G401.6 (cell line): ENCODE data around the gene OR2H2.

Experiments used
- FAIRE-seq: peaks from 2 replicates; lab custom pipeline; 2012; peaks lifted over from hg19 to GRCh38; lab: Jason Lieb, UNC

OR2H2 gene

DNA sequence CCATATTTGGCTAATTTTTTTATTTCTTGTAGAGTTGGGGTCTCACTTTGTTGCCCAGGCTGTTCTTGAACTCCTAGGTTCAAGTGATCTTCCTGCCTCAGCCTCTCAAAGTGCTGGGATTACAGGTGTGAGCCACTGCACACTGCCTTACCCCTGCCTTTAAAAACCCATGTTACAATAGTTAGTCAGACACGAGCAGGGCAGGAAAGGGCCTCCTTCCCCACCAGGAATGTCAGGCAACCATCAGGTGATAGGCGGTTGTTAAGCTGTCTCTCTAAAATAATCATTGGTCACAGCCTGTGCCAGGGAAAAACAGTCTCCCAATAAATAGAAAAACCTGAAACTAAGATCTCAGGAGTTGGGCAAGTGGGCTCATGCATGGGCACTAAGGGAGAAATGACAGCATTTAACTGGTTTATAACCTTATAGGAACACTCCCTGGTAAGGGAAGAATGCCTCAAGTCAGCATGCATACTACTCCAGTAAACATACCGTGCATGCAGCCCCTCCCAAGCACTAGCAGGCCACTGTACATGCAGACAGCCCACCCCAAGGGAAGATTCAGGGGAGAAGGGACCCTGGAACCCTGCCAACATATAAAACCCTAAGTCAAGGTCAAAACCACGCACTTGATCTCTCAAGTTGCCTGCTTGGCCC is 8.4 kb downstream of the OR2H2 start:
- FAIRE-seq = no peak

DNA sequence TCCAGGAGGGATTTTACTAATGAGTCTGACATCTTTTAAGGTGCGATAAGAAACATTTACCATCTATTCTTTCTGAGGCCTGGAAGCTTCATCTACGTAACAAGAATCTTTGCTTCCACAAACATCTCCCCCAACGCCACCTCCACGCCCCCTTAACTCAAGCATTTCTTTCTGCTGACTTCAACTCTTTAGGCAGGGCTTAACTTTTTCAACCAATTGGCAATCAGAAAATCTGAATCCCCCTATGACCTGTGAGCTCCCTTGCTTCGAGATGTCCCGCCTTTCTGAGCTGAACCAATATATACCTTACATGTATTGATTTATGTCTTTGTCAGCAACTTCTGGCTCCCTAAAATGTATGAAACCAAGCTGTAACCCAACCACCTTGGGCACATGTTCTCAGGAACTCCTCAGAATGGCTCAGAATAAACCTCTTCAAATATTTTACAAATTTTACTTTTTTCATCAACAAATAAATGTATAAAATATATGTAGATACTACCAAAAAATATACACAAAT is 11.5 kb downstream of the OR2H2 start:
- no peak for FAIRE-seq

DNA sequence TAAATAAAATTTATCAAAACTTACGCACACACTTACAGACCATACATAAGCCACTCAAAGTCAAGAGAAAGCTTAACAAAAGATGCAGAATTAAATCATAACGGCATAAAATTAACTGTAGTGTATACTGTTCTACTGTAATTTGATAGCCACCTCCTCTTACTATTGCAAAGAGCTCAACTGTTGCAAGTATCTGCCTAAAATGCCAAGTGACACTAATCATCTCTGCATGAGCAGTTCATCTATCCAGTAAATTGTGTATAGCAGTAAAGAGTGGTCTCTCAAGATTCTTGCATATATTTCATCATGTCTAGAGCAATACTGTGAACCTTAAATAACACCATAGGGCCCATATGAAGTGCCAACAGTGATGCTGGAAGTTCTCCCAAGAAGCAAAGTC is 12.3 kb downstream of the OR2H2 start:
- FAIRE-seq = no peak

DNA sequence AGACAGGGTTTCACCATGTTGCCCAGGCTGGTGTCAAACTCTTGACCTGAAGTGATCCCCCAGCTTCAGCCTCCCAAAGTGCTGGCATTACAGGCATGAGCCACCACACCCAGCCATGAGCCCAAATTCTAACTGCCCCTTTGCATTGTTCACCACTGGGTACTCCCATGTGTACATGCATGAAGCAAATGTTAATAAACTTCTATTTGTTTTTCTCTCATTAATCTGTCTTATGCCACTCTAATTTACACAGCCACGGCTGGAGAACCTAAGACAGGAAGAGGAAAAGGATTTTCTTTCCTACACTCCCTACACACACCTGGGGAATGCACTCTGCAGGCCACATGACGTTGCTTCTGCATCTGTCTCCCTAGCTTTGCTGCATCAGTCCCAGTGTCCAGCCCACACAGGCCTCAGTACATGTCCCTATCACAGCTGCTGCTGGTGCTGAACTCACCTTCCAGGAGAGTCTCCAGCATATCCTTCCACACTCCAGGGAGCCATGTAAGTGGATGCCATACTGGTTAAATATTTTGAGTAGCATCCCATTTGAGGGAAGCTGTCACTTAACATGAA is 13.3 kb downstream of the OR2H2 start:
- FAIRE-seq = no peak

DNA sequence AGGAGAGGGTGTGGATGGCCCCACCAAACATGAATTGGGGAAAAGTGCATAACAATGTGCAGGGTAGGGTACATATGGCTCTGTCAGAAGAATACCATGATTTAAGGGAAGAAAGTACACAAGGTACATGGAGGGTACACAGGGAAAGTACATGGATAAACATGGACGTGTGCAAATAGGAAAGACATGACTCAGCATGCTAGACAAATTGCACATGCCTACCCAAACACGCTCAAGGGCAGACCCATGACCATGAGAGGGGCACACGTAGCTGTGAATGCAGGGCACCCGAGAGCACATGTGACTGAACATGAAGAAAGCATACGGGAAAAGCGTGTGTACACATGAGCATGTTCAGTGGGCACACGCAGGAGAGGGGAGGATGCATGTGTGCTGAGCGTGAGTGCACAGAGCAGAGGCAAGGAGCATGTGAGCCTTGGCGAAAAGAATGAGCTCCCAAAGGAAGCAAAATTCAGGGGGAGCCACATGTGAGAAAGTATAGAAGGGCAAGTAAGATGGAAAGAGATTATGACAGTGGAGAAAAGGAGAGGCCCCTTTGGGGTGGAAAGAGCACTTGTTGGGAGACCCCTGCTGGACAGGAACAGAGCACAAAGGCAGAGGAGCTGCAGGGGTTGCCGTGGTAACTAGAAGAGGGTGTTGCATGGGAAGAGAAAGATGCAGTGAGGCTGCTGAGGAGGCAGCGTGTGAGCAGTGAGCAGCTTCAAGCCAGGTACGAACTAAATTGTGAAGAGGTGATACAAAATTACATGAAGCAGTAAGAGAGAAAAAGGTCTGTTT is 17.8 kb downstream of the OR2H2 start:
- no peak for FAIRE-seq

DNA sequence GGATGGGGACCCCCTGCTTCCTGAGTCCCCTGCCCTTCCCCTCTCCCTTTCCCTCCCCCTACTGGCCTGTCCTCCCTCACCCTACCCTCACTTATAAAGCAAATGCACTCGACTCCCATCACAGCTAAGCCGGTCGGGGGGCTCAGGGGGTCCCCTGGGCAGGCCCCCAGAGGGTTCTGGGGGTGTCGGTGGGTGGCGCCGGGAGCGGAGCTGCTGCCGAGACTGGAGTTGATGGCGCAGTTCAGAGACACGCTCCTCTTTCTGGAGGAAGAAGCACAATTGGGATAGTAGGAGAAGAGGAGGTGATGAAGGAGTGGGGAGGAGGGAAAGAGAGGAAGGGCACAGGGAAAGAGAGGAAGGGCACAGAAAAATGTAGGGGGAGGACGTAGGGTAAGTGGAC is 18.5 kb downstream of the OR2H2 start:
- no peak for FAIRE-seq

DNA sequence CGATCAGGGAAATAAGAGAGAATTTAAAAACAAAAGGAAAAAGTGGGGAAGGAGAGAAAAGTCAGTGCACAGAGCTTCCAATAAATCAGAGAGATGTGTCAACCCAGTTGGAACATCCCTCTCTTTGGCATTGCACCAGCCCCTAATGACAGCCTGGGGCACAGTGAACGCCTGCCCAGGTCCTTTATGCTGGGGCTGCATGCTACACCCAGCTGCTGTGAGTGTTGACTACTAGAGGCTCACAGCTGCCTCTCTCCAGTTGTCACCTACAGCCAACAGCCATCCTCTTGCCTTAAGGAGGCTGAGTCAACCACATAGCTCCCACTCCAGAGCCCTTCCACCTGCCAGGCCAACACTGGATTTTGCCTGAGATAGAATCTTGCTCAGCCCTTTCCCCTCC is 19.0 kb downstream of the OR2H2 start:
- no peak for FAIRE-seq

DNA sequence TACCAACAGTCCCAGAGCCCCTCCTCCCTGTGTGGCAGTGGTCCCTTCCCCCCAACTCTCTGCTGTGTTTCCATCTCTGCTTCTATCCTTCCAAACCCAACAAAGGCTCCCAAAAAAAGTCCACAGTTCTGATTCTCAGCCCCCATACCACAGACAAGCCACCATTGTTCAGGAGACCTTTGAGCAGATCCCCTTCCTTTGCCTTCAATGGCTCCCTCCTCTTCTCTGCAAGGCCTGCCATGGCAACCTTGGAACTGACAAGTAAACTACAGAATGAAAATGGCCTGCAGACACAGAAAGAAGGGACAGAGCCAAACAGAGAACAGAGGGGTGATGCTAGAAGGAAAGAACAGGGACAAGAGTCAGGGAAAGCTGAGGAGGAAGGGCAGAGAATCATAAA is 23.2 kb downstream of the OR2H2 start:
- no peak for FAIRE-seq

DNA sequence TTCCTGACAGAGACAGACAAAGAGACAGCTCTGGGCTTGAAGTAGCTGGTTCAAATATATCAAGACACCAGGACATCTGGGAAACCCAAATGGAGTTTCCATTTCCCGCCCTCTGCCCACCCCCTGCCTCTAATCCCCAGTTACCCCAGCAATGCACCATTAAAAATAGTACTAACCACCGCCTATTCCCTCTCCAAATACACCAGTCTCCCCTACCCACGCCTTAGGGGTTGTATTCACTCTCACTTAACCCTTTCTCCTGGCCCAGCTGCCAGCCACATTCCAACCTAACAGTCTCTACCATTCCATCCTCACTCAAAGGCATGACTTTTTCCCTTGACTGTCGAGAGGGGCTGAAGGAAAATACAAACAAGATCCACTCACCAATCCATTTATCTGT is 25.6 kb downstream of the OR2H2 start:
- no peak for FAIRE-seq

DNA sequence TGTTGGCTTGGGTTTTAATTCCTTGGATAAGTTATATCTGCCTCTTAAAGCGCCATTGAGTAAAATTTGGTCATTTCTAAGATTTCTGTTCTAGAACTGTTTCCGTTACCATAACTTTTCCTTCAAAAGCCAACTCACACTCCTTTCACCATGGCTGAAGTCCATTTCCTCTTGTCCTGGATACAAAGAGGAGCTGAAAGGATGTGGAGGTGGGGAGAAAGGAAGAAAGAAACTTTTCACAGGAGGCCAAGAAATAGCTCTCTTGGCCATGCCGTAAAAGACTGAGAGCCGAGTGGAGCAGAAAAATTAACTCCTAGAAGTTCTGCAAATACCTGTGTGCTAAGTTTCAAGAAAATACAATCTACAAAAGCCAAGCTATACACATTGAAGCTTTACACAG is 26.5 kb downstream of the OR2H2 start:
- FAIRE-seq = no peak

DNA sequence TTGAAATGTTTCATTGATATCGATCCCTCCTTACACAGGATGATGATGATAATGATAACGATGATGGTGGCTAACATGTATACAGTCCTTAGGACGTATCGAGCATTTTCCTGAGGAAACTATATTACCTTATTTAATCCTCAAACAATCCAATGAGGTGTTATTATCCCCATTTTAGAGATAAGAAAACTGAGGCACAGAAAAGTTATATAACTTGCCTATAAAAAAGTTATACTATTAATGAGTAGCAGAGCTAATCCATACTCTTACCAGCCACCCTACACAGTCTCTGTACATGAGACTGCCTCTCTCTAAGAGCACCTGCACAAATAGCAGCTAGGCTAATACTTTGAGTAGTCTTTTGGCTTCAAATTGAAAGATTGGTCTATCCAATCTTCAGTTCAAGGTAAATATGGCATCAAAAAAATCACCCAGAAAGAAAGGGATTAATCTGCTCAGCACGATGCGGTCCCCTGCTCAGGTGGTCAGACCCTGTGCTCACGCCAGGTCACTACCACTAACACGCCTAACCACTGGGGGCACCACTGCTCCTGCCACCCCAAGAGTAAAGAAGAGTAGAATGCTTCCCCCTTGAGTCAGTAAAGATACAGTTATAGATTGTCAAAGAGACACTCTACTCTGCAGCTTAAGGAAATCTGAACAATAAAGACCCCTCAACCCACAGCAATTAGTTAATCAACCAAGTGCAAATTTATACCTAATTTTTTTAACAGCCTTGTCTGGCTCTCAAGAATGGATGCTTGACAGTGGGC is 33.0 kb downstream of the OR2H2 start:
- no peak for FAIRE-seq

DNA sequence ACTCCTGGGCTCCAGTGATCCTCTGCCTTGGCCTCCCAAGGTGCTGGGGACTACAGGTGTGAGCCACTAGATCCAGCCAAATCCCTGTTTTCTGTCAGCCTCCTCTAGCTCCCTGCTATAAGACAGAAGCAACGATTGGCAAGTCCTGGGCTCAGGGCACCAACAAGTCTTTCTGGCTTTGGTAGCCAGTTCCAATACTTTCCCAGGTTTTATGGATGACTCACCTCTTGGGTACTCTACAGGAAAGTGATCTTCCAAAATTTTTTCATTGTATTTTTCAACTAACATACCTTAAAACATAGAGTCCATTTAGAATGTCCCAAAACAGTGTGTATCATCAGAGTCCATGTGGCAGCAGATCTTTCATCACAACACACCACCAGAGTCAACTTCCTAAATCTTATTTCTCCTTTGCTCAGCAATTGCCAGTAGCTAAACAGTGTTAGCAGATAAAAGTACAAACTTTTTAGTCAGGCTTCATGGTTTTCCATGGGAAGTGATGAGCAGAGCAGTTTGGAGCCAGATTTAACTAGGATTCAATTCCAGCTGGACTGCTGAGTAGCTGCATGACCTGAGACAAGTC is 34.7 kb downstream of the OR2H2 start:
- no peak for FAIRE-seq

DNA sequence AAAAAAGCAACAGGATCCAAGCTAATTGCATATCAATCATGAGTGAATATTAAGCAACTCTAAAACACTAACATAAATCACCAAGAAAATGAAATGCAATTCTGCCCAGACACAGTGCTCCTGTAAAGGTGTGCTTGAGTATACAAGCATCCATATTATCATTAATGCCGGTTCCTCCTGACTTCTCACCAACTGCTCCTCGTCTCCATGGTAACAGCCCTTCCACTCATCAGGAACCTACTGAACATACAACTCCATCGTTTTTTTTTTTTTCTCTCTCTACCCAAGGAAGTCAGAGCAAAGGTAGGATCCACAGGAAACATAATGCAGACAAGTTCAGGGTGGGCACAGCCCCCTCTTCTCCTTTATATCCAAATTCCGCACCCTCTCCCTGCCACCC is 35.7 kb downstream of the OR2H2 start:
- FAIRE-seq = no peak

DNA sequence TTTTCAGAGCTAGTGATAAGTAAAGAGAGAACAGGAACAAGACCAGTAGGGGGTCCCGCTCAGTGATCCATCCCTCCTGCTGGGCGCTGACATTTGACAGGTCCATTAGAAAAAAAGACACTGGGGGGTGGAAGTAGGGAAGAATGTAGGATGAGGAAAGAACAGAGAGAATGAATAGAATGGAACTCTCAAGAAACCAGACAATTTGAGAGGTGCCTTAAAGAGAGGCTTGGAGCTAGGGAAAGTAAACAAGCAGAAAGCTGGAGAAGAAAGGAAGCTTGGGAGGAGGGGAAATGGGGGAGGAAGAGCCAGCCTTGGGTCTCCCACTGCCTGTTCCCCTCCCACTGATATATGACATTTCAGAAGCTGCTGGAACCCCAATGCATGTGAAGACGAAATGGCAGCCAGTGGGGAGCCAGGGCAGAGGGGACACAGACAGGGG is 39.6 kb downstream of the OR2H2 start:
- FAIRE-seq = no peak

DNA sequence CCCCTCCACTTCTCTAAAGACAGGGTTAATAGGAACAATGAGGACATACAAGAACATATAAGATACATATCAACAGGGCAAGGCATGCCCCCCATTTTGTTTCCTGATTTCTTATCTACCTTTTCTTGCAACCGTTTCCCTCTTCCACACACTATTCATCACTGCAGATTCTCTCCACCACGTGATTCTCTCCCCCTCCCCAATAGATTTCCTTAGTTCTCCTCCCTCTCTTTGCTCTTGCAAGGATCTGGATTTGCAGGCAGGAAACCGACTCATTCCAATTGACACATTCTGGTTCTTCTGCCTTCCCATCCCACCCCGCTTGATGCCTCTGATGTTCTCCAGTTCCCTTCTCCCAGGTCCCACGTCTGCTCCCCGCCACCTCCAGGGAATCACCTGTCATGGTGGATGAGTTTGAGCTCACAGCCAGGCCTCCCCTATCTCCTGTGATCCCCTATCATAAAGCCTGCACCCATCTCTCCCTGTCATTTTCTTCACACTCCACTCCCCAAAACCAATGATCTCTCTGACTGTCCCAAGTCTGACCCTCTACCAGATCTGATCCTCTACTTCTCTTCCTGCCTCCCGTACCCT is 40.5 kb downstream of the OR2H2 start:
- no peak for FAIRE-seq

DNA sequence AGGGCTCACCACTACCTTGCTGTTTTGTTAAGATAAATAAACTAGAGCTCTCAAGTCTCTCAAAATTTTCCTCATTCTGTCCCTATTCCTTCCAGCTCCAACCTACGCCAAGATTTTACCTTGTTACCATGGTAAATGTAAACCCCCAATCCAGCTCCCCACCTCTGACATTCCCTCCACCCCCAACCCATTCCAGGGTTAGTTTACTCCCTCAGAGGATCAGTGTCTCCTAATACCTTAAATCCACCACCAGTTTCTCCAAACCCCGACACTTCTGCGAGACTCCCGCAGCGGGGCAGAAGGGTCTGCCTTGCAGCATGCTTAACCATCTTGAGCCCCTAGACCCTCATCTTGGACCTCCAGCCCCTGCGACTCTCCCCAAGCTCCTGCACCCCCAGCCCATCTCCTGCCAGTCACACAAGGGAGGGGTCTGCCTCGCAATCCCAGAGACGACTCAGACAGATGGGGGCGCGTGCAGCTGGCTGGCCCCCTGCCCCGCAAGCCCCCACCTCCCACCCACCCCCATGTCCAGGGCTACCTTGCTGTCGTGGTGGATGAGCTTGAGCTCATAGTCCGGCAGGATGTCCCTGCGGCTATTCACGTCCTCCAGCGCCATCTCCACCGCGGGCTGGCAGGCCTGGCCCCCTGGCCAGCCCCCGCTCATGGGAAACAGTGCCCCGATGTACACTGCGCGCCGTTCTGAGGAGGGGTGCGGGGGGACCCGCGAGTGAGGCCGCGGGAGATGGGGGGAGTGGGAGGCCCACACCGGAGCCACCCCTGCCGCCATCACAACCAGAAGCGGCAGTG is 42.2 kb downstream of the OR2H2 start:
- no peak for FAIRE-seq

DNA sequence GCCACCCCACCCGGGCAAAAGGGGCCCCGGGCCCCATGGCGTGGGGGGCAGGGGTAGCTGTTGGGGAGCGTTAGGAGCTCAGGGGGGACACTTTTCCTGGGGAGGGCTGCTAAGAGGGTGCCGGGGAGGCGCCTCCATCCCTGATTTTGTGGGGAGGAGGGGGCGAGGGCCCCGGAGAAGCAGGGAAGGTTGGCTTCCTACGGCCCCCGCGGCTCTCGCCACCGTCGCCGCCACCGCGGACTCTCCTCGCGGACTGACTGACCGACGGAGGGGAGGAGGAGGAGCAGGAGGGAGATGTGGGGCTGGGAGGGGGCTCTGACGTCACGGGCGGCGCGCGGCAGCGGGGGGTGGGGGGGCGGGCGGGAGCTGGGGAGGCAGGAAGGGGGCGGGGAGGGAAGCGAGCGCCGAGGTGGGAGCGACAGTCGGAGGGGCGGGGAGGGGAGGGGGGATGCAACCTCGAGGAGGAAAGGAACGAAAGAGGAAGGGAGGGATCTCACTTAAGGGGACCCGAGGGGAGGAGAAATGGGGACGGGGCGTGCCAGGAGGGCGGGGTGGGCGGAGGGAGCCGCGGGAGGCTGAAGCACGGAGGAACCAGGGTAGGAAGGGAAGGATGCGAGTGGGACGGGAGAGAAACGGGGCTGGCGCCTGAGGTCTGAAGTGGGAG is 43.0 kb downstream of the OR2H2 start:
- no peak for FAIRE-seq

DNA sequence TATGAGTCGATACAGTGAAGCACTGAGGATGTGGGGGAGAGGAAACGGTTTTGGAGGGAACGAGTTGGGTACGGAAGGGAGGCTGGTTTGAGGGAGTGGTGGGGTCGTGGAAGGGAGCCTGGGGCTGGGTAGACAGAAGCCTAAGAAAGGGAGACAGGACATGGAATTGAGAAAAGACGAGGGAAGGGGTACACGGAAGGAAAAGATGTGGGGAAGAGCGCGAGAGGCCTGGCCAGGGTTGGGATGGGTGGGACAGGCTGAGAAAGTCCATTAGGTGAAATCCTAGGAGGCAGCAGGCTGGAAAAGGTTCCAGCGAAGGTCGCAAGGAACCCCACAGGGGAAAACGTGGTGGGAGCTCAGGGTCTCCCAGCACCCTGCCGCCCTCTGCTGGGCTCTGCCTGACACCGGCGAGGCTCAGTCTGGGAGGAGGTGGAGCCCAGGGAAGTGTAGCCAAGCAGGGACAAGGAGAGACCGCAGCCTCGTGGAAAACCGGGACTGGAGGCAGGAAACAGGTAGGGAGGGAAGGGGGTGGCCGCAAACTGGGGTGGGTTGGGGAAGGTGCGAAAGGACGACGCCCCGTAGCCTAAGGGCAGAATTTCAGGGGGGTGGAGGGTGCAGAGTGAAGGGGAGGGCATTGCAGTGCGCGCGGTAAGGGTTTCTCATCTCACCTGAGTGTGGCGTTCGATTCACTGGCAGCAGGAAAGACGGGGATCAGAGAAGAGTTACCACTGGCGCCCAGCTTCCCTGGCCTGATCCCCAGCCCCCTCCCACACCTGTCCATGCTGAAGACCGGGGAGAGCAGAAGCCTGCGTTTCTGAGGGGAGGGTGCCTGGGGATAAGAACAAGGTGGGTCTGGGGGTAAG is 43.7 kb downstream of the OR2H2 start:
- no peak for FAIRE-seq

DNA sequence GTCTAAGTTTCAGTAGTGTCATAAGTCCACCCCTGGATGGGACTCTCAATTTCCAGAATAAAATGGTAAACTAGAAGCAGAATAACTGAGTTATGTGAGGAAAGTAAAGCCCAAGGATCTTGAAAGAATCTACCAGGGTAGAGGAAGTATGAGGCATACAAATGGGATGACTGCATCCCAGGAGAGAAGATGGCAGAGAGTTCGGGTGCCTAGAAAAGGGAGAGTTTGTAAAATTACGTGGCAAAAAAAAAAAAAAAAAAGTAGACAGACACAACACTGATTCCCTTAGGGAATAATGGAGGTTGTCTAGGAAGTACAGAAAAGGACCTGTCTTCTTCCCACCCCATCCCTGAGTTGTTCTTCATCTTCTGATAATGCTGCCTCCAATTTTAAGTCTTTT is 44.6 kb downstream of the OR2H2 start:
- FAIRE-seq = no peak

DNA sequence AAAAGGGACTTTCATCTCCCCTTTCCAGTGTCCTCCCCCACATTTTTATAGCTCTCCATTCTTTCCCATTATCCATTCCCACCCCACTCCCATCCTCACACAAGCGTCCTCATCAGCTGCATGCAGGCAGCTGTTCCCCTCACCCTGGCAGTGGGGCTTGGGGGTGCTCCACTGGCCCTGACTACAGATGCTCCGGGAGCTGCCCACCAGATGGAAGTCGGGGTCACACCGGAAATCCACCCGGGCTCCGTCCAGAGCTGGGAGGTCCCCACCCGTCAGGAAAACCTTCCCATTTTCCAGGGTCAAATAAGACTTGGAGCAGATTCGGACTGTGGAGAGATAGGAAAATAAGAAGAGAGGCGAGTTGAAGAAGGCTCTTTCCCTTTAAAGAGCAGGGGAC is 45.4 kb downstream of the OR2H2 start:
- no peak for FAIRE-seq
